HG03139 (cell line): ENCODE measurements around the gene TPD52L1.
"Not testable (repeated sequence)": the region's sequence is repeated elsewhere in the genome, so short reads cannot be mapped to it uniquely, and the experiment has no call there.

Source experiments
- ATAC-seq: cut with Tn5 transposase; IDR thresholded peaks from one replicate; pipeline ENCODE4 v1.9.1; 2021; ENCODE audit not compliant: unreplicated experiment

TPD52L1 gene

GRCh38 chr6:125153391-125154117 is at the start of gene TPD52L1:
TSS of gene TPD52L1 (plus strand) at chr6:125153773. CDS start at chr6:125153952, 179 bp downstream.
- ATAC-seq, result peak; percentile 99

- no peak for ATAC-seq
Measured at GRCh38 chr6:125104425-125104824, 49.1 kb upstream of the TPD52L1 start.

GRCh38 chr6:125107048-125107447 is 46.5 kb upstream of the TPD52L1 start:
- no peak for ATAC-seq

- ATAC-seq, result no peak
Measured at GRCh38 chr6:125107896-125108295, 45.7 kb upstream of the TPD52L1 start.

- no peak for ATAC-seq
Measured at GRCh38 chr6:125110056-125110455, 43.5 kb upstream of the TPD52L1 start.

- ATAC-seq, result no peak
Measured at GRCh38 chr6:125111219-125111983, 42.2 kb upstream of the TPD52L1 start.

GRCh38 chr6:125112934-125113333 is 40.6 kb upstream of the TPD52L1 start:
- ATAC-seq, result no peak

GRCh38 chr6:125114248-125114858 is 39.2 kb upstream of the TPD52L1 start:
- no peak for ATAC-seq

- ATAC-seq, result no peak
Measured at GRCh38 chr6:125116170-125116569, 37.4 kb upstream of the TPD52L1 start.

- no peak for ATAC-seq
Measured at GRCh38 chr6:125116710-125117109, 36.9 kb upstream of the TPD52L1 start.

GRCh38 chr6:125117818-125118217 is 35.8 kb upstream of the TPD52L1 start:
- ATAC-seq, result no peak

GRCh38 chr6:125120054-125120590 is 33.5 kb upstream of the TPD52L1 start:
- no peak for ATAC-seq

- no peak for ATAC-seq
Measured at GRCh38 chr6:125121894-125122293, 31.7 kb upstream of the TPD52L1 start.

- ATAC-seq, result no peak
Measured at GRCh38 chr6:125123051-125123450, 30.5 kb upstream of the TPD52L1 start.

GRCh38 chr6:125123468-125124048 is 30.0 kb upstream of the TPD52L1 start:
- no peak for ATAC-seq

- no peak for ATAC-seq
Measured at GRCh38 chr6:125124049-125124669, 29.4 kb upstream of the TPD52L1 start.

- not testable (repeated sequence) for ATAC-seq
Measured at GRCh38 chr6:125125856-125126255, 27.7 kb upstream of the TPD52L1 start.

- no peak for ATAC-seq
Measured at GRCh38 chr6:125129354-125129753, 24.2 kb upstream of the TPD52L1 start.

GRCh38 chr6:125132058-125132457 is 21.5 kb upstream of the TPD52L1 start:
- ATAC-seq, result no peak

- no peak for ATAC-seq
Measured at GRCh38 chr6:125136378-125136777, 17.2 kb upstream of the TPD52L1 start.

- no peak for ATAC-seq
Measured at GRCh38 chr6:125138083-125138482, 15.5 kb upstream of the TPD52L1 start.
